CD14-positive monocyte (primary cell): ENCODE results near the gene INPP5F. TPM values are rescaled to one million over a fixed set of nuclear protein-coding genes. Genes with fewer than 3 reads are reported as not detected.
A peak's percentile ranks its signal among the peaks of the same experiment; 100 is the strongest.

Experiments used
- DNase-seq, 3 donors: peaks; one replicate each; pipeline ENCODE4 v3.0.0-alpha.2; 2011 to 2022
- H2AFZ ChIP-seq: 2 replicates; pipeline ENCODE4 v1.6.0; 2012; ENCODE audit warnings: mild to moderate bottlenecking, low read depth, low read length, inconsistent platforms; ENCODE audit not compliant: insufficient read depth, poor library complexity, severe bottlenecking
- H3K27ac ChIP-seq, 2 donors: 1 replicate in 1 of 2; 2 replicates in 1 of 2; pipeline ENCODE4 v1.5.1; 2012 to 2013; ENCODE audit warnings: low read length in 2 of 2, control low read depth in 1 of 2, inconsistent platforms in 1 of 2, low read depth in 1 of 2, mild to moderate bottlenecking in 1 of 2
- H3K27me3 ChIP-seq, 2 donors: one replicate each; pipeline versions ENCODE4 v1.6.0 to v1.6.1; 2011 to 2013; ENCODE audit warnings: low read length in 2 of 2; ENCODE audit not compliant: control insufficient read depth in 2 of 2, insufficient read depth in 2 of 2
- H3K36me3 ChIP-seq, 2 donors: replicated peaks in 1 of 2; 1 replicate in 1 of 2; 2 replicates in 1 of 2; pipeline versions ENCODE4 v1.5.1 to v1.6.1; 2012 to 2013; ENCODE audit warnings: low read length in 2 of 2, control low read depth in 1 of 2, inconsistent platforms in 1 of 2, mild to moderate bottlenecking in 1 of 2; ENCODE audit not compliant: insufficient read depth in 2 of 2, control insufficient read depth in 1 of 2
- H3K4me1 ChIP-seq, 2 donors: 1 replicate in 1 of 2; 2 replicates in 1 of 2; pipeline versions ENCODE4 v1.5.1 to v1.6.1; 2012 to 2013; ENCODE audit warnings: low read length in 2 of 2, control low read depth in 1 of 2, inconsistent platforms in 1 of 2, mild to moderate bottlenecking in 1 of 2, moderate library complexity in 1 of 2; ENCODE audit not compliant: insufficient read depth in 2 of 2, control insufficient read depth in 1 of 2
- H3K4me2 ChIP-seq: replicated peaks from 2 replicates; pipeline ENCODE3; 2012; ENCODE audit warnings: low read length, moderate library complexity, mild to moderate bottlenecking; ENCODE audit not compliant: poor library complexity, severe bottlenecking; ENCODE audit errors: extremely low read depth
- H3K4me3 ChIP-seq, 3 experiments: fragments of 200-600 bp in 1 of 3; sonication (generic) in 1 of 3; replicated peaks in 1 of 3; 1 replicate in 2 of 3; 2 replicates in 1 of 3; pipeline ENCODE4 v1.5.1; 2011 to 2013; ENCODE audit warnings: low read length in 3 of 3, mild to moderate bottlenecking in 3 of 3, control low read depth in 2 of 3, low read depth in 2 of 3, inconsistent platforms in 1 of 3, moderate library complexity in 1 of 3
- H3K79me2 ChIP-seq: 2 replicates; pipeline ENCODE4 v1.6.0; 2012; ENCODE audit warnings: mild to moderate bottlenecking, control low read depth, inconsistent platforms, low read length, moderate library complexity; ENCODE audit not compliant: insufficient read depth
- H3K9ac ChIP-seq: 2 replicates; pipeline ENCODE4 v1.6.0; 2017; ENCODE audit warnings: low read length, mild to moderate bottlenecking; ENCODE audit not compliant: insufficient read depth, poor library complexity, severe bottlenecking
- H3K9me3 ChIP-seq, 2 donors: replicated peaks in 1 of 2; 1 replicate in 1 of 2; 2 replicates in 1 of 2; pipeline versions ENCODE4 v1.5.1 to v1.6.1; 2012 to 2013; ENCODE audit warnings: low read length in 2 of 2, control low read depth in 1 of 2; ENCODE audit not compliant: control insufficient read depth in 1 of 2, insufficient read depth in 1 of 2
- H4K20me1 ChIP-seq: 2 replicates; pipeline ENCODE4 v1.6.0; 2012; ENCODE audit warnings: mild to moderate bottlenecking, low read length, control low read depth, moderate library complexity; ENCODE audit not compliant: insufficient read depth
- H3K27ac Mint-ChIP-seq, 7 donors: one replicate each; pipeline ENCODE4 v1.8.0; 2020; ENCODE audit warnings: mild to moderate bottlenecking in 7 of 7, mixed read lengths in 7 of 7, moderate library complexity in 6 of 7, inconsistent platforms in 2 of 7
- H3K27me3 Mint-ChIP-seq, 3 donors: one replicate each; pipeline ENCODE4 v1.8.0; 2021 to 2022; ENCODE audit warnings: low read depth in 3 of 3, mild to moderate bottlenecking in 3 of 3, mixed read lengths in 3 of 3, moderate library complexity in 3 of 3, inconsistent platforms in 1 of 3
- H3K36me3 Mint-ChIP-seq, 2 donors: one replicate each; pipeline ENCODE4 v1.8.0; 2020; ENCODE audit warnings: mixed read lengths in 2 of 2, inconsistent platforms in 1 of 2, mild to moderate bottlenecking in 1 of 2
- H3K4me1 Mint-ChIP-seq: one replicate; pipeline ENCODE4 v1.8.0; 2020; ENCODE audit warnings: mild to moderate bottlenecking, mixed read lengths
- H3K4me3 Mint-ChIP-seq, 2 donors: one replicate each; pipeline ENCODE4 v1.8.0; 2020; ENCODE audit warnings: mild to moderate bottlenecking in 2 of 2, mixed read lengths in 2 of 2, moderate library complexity in 1 of 2
- H3K9me3 Mint-ChIP-seq, 7 donors: one replicate each; pipeline ENCODE4 v1.8.0; 2020 to 2022; ENCODE audit warnings: mixed read lengths in 7 of 7, mild to moderate bottlenecking in 6 of 7, moderate library complexity in 6 of 7, inconsistent platforms in 2 of 7
- WGBS: methylation state at CpG from one replicate; pipeline ENCODE4 v1.1.5; 2013; ENCODE audit warnings: missing lambda C conversion rate; ENCODE audit not compliant: insufficient coverage; 5-methylcytosine and 5-hydroxymethylcytosine counted together
- intact Hi-C, 2 donors: fragments of 100-400 bp; cut with micrococcal nuclease; formaldehyde crosslinking; loops; one replicate each; pipeline versions ENCODE4 v1.15.0 to v1.15.1; 2023
- polyA plus RNA-seq, 3 donors: library from polyadenylated mRNA; depleted of rRNA in 1 of 3; unstranded in 2 of 3; stranded (reverse) in 1 of 3; fragments of 300-500 nt in 2 of 3; fragments of >200 nt in 1 of 3; fragmentation: Illumina TruSeq in 2 of 3; gene quantifications; 1 replicate in 2 of 3; 2 replicates in 1 of 3; pipeline ENCODE4 v1.2.3, GENCODE V29; 2012 to 2021
- TF ChIP-seq, protein P1 (sequence below): fragments of 200-600 bp; IDR thresholded peaks from one replicate; pipeline ENCODE4 v1.8.0; 2022; ENCODE audit warnings: antibody characterized with exemption, mild to moderate bottlenecking

The INPP5F gene
- polyA plus RNA-seq, 3 donors, result 5.1 to 6.9 (median 5.4) TPM

DNA sequence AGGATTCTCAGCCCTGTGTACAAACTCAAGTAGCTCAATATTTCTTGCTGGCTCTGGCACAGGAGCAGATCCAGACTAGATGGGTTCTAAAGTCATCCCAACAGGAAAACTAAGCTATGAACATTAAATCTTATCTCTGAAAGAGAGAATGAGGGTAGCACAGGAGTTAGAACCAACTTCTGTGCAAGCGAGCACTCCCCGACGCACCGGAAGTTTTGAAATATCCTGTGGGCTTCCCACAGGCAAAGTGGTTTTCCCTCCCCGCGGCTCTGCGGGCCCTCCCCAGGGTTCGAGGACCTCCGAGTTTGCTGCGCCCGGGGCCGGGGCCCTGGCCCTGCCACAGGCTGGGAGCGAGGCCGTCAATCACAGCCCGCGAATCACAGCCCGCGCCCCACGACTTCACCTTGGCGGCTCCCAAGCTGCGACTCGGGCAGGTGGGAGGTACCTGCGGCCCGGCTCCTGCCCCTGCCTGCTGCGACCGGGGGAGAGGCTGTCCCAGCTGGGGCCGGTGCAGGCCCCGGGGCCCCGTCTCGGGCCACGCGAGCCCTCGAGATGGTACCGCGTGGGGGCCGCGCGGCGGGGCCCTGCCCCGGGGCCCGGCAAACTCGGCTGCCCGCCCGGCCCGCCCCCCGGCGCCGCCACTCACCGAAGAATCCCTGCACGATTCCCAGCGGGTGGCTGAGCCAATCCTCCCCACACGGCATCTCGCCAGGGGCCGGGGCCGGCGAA lies 146.2 kb downstream of the INPP5F start:
- Mint-ChIP-seq H3K27ac (peak overlapping the region; percentile 49 to 78 (median 73)), H3K36me3 (peaks cover 3 to 6% of the 10 kb centered on the region in 2 donors), H3K27me3 (no peaks in the 10 kb centered on the region), H3K4me3 (peak overlapping the region; percentile 78 to 79), H3K4me1 (peaks cover 55% of the 10 kb centered on the region), H3K9me3 (peaks cover 0 to 1% (median 0%) of the 10 kb centered on the region in 7 donors)
- peaks cover 57% of the 10 kb centered on the region for H3K79me2 ChIP-seq
- no peaks in the 10 kb centered on the region for H3K36me3 ChIP-seq
- TF ChIP-seq, protein P1, sequence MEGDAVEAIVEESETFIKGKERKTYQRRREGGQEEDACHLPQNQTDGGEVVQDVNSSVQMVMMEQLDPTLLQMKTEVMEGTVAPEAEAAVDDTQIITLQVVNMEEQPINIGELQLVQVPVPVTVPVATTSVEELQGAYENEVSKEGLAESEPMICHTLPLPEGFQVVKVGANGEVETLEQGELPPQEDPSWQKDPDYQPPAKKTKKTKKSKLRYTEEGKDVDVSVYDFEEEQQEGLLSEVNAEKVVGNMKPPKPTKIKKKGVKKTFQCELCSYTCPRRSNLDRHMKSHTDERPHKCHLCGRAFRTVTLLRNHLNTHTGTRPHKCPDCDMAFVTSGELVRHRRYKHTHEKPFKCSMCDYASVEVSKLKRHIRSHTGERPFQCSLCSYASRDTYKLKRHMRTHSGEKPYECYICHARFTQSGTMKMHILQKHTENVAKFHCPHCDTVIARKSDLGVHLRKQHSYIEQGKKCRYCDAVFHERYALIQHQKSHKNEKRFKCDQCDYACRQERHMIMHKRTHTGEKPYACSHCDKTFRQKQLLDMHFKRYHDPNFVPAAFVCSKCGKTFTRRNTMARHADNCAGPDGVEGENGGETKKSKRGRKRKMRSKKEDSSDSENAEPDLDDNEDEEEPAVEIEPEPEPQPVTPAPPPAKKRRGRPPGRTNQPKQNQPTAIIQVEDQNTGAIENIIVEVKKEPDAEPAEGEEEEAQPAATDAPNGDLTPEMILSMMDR, result no peak
- peak in 2 of 3 donors; percentile 49 to 66 for DNase-seq
- peak overlapping the region; percentile 96 for H2AFZ ChIP-seq
- under 1% methylated on average over 44 of the region's 56 CpGs for WGBS
- H3K27me3 ChIP-seq, result no peaks in the 10 kb centered on the region
- peak overlapping the region; percentile 94 for H3K4me2 ChIP-seq
- no peaks in the 10 kb centered on the region for H3K9me3 ChIP-seq
- peaks cover 52% of the 10 kb centered on the region for H4K20me1 ChIP-seq
- H3K9ac ChIP-seq, result peak overlapping the region; percentile 76
- peaks cover 38 to 58% of the 10 kb centered on the region in 2 donors for H3K4me1 ChIP-seq
- intact Hi-C loops, result loop anchor here (2.0 to 10.0 kb wide), 3 partner anchors 21 to 1527 kb away; partner anchors contain the start of genes TIAL1 (in 2 of the 2), FAM204A (in 1 of the 2) and SEC23IP (in 1 of the 2)
- peak overlapping the region; percentile 55 to 88 (median 87) for H3K4me3 ChIP-seq
- H3K27ac ChIP-seq, result peak overlapping the region; percentile 58 to 89

DNA sequence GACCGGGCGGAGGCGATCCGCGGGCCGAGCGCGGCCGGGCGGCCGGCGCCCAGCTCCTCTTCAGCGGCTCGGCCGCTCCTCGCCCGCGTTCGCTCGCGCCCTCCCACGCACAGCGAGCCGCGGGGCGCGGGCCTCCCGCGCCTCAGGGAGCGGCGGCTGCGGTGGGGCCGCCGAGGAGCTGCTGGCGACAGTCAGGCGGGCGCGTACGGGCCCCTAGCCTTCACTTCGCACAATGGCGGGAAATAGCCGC lies 146.7 kb downstream of the INPP5F start, which contains the start of gene MCMBP:
Gene MCMBP (minus strand): TSS at position 234 of the 250 bp plus-strand sequence. CDS start 259 bp downstream, outside the sequence.
- no peaks in the 10 kb centered on the region for H3K27me3 Mint-ChIP-seq
- H3K4me1 Mint-ChIP-seq, result peaks cover 52% of the 10 kb centered on the region
- Histone ChIP-seq H3K27ac (peak within 1 kb of the TSS; percentile 80 to 89), H3K4me1 (peaks cover 35 to 54% of the 10 kb centered on the region in 2 donors), H3K9me3 (no peaks in the 10 kb centered on the region), H3K27me3 (no peaks in the 10 kb centered on the region), H3K4me2 (peak within 1 kb of the TSS; percentile 94), H3K9ac (peak within 1 kb of the TSS; percentile 76), H4K20me1 (peaks cover 47% of the 10 kb centered on the region), H2AFZ (peak within 1 kb of the TSS; percentile 96), H3K36me3 (no peaks in the 10 kb centered on the region), H3K79me2 (peaks cover 52% of the 10 kb centered on the region), H3K4me3 (peak within 1 kb of the TSS; percentile 81 to 88 (median 87))
- H3K27ac Mint-ChIP-seq, result peak within 1 kb of the TSS; percentile 91 to 99 (median 95)
- peaks cover 3 to 6% of the 10 kb centered on the region in 2 donors for H3K36me3 Mint-ChIP-seq
- no peak for DNase-seq
- TF ChIP-seq, protein P1, result no peak
- peaks cover 0 to 1% (median 0%) of the 10 kb centered on the region in 7 donors for H3K9me3 Mint-ChIP-seq
- WGBS, result 0% methylated on average over 42 of the region's 42 CpGs
- H3K4me3 Mint-ChIP-seq, result peak within 1 kb of the TSS; percentile 87 to 95
- intact Hi-C loops, result loop anchor here (2.0 to 10.0 kb wide), 3 partner anchors 20 to 1528 kb away; partner anchors contain the start of genes TIAL1 (in 2 of the 2), FAM204A (in 1 of the 2) and SEC23IP (in 1 of the 2)
